Fibroblast of lung (primary cell): Measurements from ENCODE around the gene RAC3. TPM values are rescaled to one million over a fixed set of nuclear protein-coding genes. Genes with fewer than 3 reads are reported as not detected.

Source experiments
- DNase-seq, 2 donors: peaks; one replicate each; pipeline versions ENCODE4 v3.0.0 to v3.0.0-alpha.2; 2010; ENCODE audit warnings: low read depth in 2 of 2
- H2AFZ ChIP-seq: 2 replicates; pipeline ENCODE4 v1.5.1; 2012; ENCODE audit warnings: low read length, control low read depth, inconsistent platforms
- H3K27ac ChIP-seq: 2 replicates; pipeline ENCODE4 v1.5.1; 2011; ENCODE audit warnings: low read length, control low read depth; ENCODE audit not compliant: insufficient read depth
- H3K27me3 ChIP-seq: 2 replicates; pipeline ENCODE4 v1.5.1; 2011; ENCODE audit warnings: mild to moderate bottlenecking, low read length; ENCODE audit not compliant: control insufficient read depth, insufficient read depth
- H3K36me3 ChIP-seq: 2 replicates; pipeline ENCODE4 v1.5.1; 2011; ENCODE audit warnings: low read length; ENCODE audit not compliant: control insufficient read depth, insufficient read depth
- H3K4me1 ChIP-seq: 2 replicates; pipeline ENCODE4 v1.5.1; 2011; ENCODE audit warnings: low read length; ENCODE audit not compliant: control insufficient read depth, insufficient read depth; ENCODE audit errors: extremely low read depth
- H3K4me2 ChIP-seq: 2 replicates; pipeline ENCODE4 v1.5.1; 2011; ENCODE audit warnings: low read length, control low read depth; ENCODE audit not compliant: insufficient read depth; ENCODE audit errors: extremely low read depth
- H3K4me3 ChIP-seq, 4 experiments: fragments of 200-600 bp in 1 of 4; sonication (generic) in 1 of 4; replicated peaks in 1 of 4; 2 replicates each; pipeline ENCODE4 v1.5.1; 2011 to 2016; ENCODE audit warnings: low read length in 4 of 4, low read depth in 3 of 4, mild to moderate bottlenecking in 3 of 4, control low read depth in 2 of 4, inconsistent platforms in 1 of 4, mixed read lengths in 1 of 4; ENCODE audit not compliant: insufficient read depth in 1 of 4; ENCODE audit errors: control extremely low read depth in 1 of 4
- H3K79me2 ChIP-seq: 2 replicates; pipeline ENCODE4 v1.5.1; 2012; ENCODE audit warnings: mild to moderate bottlenecking, low read length, inconsistent platforms; ENCODE audit not compliant: control insufficient read depth, insufficient read depth
- H3K9ac ChIP-seq: 2 replicates; pipeline ENCODE4 v1.5.1; 2011; ENCODE audit warnings: mild to moderate bottlenecking, low read length, control low read depth; ENCODE audit not compliant: insufficient read depth
- H3K9me3 ChIP-seq: 2 replicates; pipeline ENCODE4 v1.5.1; 2012; ENCODE audit warnings: low read depth, low read length; ENCODE audit not compliant: control insufficient read depth, insufficient read depth
- H4K20me1 ChIP-seq: 2 replicates; pipeline ENCODE4 v1.5.1; 2011; ENCODE audit warnings: low read length; ENCODE audit not compliant: control insufficient read depth, insufficient read depth; ENCODE audit errors: extremely low read depth
- CTCF ChIP-seq, 2 donors: IDR thresholded peaks in 1 of 2; conservative IDR thresholded peaks in 1 of 2; 1 replicate in 1 of 2; 2 replicates in 1 of 2; pipeline ENCODE4 v1.5.1; 2011 to 2012; ENCODE audit warnings: low read length in 2 of 2, control low read depth in 1 of 2, inconsistent platforms in 1 of 2, low read depth in 1 of 2, mild to moderate bottlenecking in 1 of 2
- EZH2 ChIP-seq: IDR thresholded peaks from 2 replicates; pipeline ENCODE4 v1.5.1; 2012; ENCODE audit warnings: low read length, control low read depth, mild to moderate bottlenecking; ENCODE audit errors: missing control alignments
- polyA plus RNA-seq, 2 donors: library from polyadenylated mRNA; depleted of rRNA in 1 of 2; stranded (reverse) in 1 of 2; unstranded in 1 of 2; fragments of >200 nt; gene quantifications; 2 replicates each; pipeline ENCODE4 v1.2.1, GENCODE V29; 2011 to 2012; ENCODE audit warnings: missing spikeins in 1 of 2
- total RNA-seq: library from RNA; depleted of rRNA; stranded (reverse); fragments of >200 nt; gene quantifications from 2 replicates; pipeline ENCODE4 v1.2.1, GENCODE V29; 2014

The RAC3 gene
- total and polyA plus RNA-seq, 2 donors (not counting 1 experiment from before 2014, with no cell fraction given): 4.3 to 6.6 TPM

- Histone ChIP-seq H3K9me3 (no peaks in the 10 kb centered on the region), H3K27ac (no peak overlapping the region), H3K4me1 (no peaks in the 10 kb centered on the region), H4K20me1 (no peaks in the 10 kb centered on the region), H3K79me2 (no peaks in the 10 kb centered on the region), H2AFZ (no peak overlapping the region), H3K9ac (no peak overlapping the region), H3K36me3 (no peaks in the 10 kb centered on the region), H3K4me3 (no peak overlapping the region), H3K4me2 (no peak overlapping the region), H3K27me3 (no peaks in the 10 kb centered on the region)
- no peak for DNase-seq
- TF ChIP-seq EZH2: no peak
- no peak for TF ChIP-seq CTCF (conservative IDR thresholded peaks at IDR 0.05 in 1 of 2, IDR thresholded peaks at IDR 0.05 in 1 of 2; ENCODE audit: low read depth in 1 of 2, low read length in 2 of 2)
Observed at GRCh38 chr17:82029990-82030469, 1.4 kb upstream of the RAC3 start.

- Histone ChIP-seq H3K4me3 (peak overlapping the region; percentile 35 to 53 (median 42)), H3K36me3 (no peaks in the 10 kb centered on the region), H3K4me2 (peak overlapping the region; percentile 69), H4K20me1 (no peaks in the 10 kb centered on the region), H3K9me3 (no peaks in the 10 kb centered on the region), H2AFZ (peak overlapping the region; percentile 46), H3K27ac (no peak overlapping the region), H3K79me2 (no peaks in the 10 kb centered on the region), H3K4me1 (no peaks in the 10 kb centered on the region), H3K27me3 (no peaks in the 10 kb centered on the region), H3K9ac (peak overlapping the region; percentile 23)
- DNase-seq: peak; percentile 76 to 84
- no peak for TF ChIP-seq EZH2
- TF ChIP-seq CTCF (conservative IDR thresholded peaks at IDR 0.05 in 1 of 2, IDR thresholded peaks at IDR 0.05 in 1 of 2; ENCODE audit: low read depth in 1 of 2, low read length in 2 of 2): peak; percentile 34 to 73
Observed at GRCh38 chr17:82030470-82031302, 792 bp upstream of the RAC3 start.

- H3K79me2 ChIP-seq: no peaks in the 10 kb centered on the region
- H3K9me3 ChIP-seq: no peaks in the 10 kb centered on the region
- H3K4me3 ChIP-seq: peak overlapping the region in 2 of 4 experiments; percentile 45 to 53
- DNase-seq: no peak
- TF ChIP-seq CTCF (conservative IDR thresholded peaks at IDR 0.05 in 1 of 2, IDR thresholded peaks at IDR 0.05 in 1 of 2; ENCODE audit: low read depth in 1 of 2, low read length in 2 of 2): no peak
- no peak for TF ChIP-seq EZH2
- H3K9ac ChIP-seq: no peak overlapping the region
- peaks cover 2% of the 10 kb centered on the region for H3K4me1 ChIP-seq
- H3K36me3 ChIP-seq: no peaks in the 10 kb centered on the region
- H3K4me2 ChIP-seq: peak overlapping the region; percentile 64
- no peaks in the 10 kb centered on the region for H3K27me3 ChIP-seq
- H3K27ac ChIP-seq: no peak overlapping the region
- no peaks in the 10 kb centered on the region for H4K20me1 ChIP-seq
- no peak overlapping the region for H2AFZ ChIP-seq
Observed at GRCh38 chr17:82031885-82032627, 578 bp downstream of the RAC3 start.
